ENCODE results near the gene CLCN3. TPM values are rescaled to one million over a fixed set of nuclear protein-coding genes. Genes with fewer than 3 reads are reported as not detected.

CLCN3 gene
- total RNA-seq, 1 donor from 2014 or later, result 45.0 TPM

- FAIRE-seq (no peak), DNase-seq (ENCODE audit: low read depth) (no peak)
- Histone ChIP-seq H3K36me3 (ENCODE audit: control insufficient read depth, insufficient read depth, low read length) (peaks cover 3% of the 10 kb centered on the region), H3K27me3 (ENCODE audit: control insufficient read depth, insufficient read depth, low read length) (no peaks in the 10 kb centered on the region), H3K4me3 (ENCODE audit: low read depth, low read length) (no peak overlapping the region)
- TF ChIP-seq CTCF (IDR thresholded peaks at IDR 0.05; ENCODE audit: insufficient read depth, low read length, severe bottlenecking), result no peak
Measured at GRCh38 chr4:169583563-169583962, 36.8 kb upstream of the CLCN3 start.

- Histone ChIP-seq H3K27me3 (ENCODE audit: control insufficient read depth, insufficient read depth, low read length) (no peaks in the 10 kb centered on the region), H3K36me3 (ENCODE audit: control insufficient read depth, insufficient read depth, low read length) (no peaks in the 10 kb centered on the region), H3K4me3 (ENCODE audit: low read depth, low read length) (no peak overlapping the region)
- DNase-seq (ENCODE audit: low read depth) (no peak), FAIRE-seq (no peak)
- no peak for TF ChIP-seq CTCF (IDR thresholded peaks at IDR 0.05; ENCODE audit: insufficient read depth, low read length, severe bottlenecking)
Measured at GRCh38 chr4:169593050-169593560, 27.3 kb upstream of the CLCN3 start.

GRCh38 chr4:169594560-169595195 lies 25.7 kb upstream of the CLCN3 start:
- DNase-seq (ENCODE audit: low read depth) (no peak), FAIRE-seq (no peak)
- TF ChIP-seq CTCF (IDR thresholded peaks at IDR 0.05; ENCODE audit: insufficient read depth, low read length, severe bottlenecking), result no peak
- H3K4me3 ChIP-seq (ENCODE audit: low read depth, low read length), result no peak overlapping the region
- H3K27me3 ChIP-seq (ENCODE audit: control insufficient read depth, insufficient read depth, low read length), result no peaks in the 10 kb centered on the region
- no peaks in the 10 kb centered on the region for H3K36me3 ChIP-seq (ENCODE audit: control insufficient read depth, insufficient read depth, low read length)

GRCh38 chr4:169601016-169601771 lies 19.2 kb upstream of the CLCN3 start:
- Histone ChIP-seq H3K36me3 (ENCODE audit: control insufficient read depth, insufficient read depth, low read length) (peaks cover 3% of the 10 kb centered on the region), H3K27me3 (ENCODE audit: control insufficient read depth, insufficient read depth, low read length) (no peaks in the 10 kb centered on the region), H3K4me3 (ENCODE audit: low read depth, low read length) (no peak overlapping the region)
- FAIRE-seq (no peak), DNase-seq (ENCODE audit: low read depth) (no peak)
- no peak for TF ChIP-seq CTCF (IDR thresholded peaks at IDR 0.05; ENCODE audit: insufficient read depth, low read length, severe bottlenecking)

GRCh38 chr4:169603312-169603711 lies 17.1 kb upstream of the CLCN3 start:
- no peak overlapping the region for H3K4me3 ChIP-seq (ENCODE audit: low read depth, low read length)
- FAIRE-seq, result no peak
- H3K36me3 ChIP-seq (ENCODE audit: control insufficient read depth, insufficient read depth, low read length), result peaks cover 4% of the 10 kb centered on the region
- DNase-seq (ENCODE audit: low read depth), result no peak
- H3K27me3 ChIP-seq (ENCODE audit: control insufficient read depth, insufficient read depth, low read length), result no peaks in the 10 kb centered on the region
- no peak for TF ChIP-seq CTCF (IDR thresholded peaks at IDR 0.05; ENCODE audit: insufficient read depth, low read length, severe bottlenecking)
